H1 (cell line): ENCODE data around the gene CCDC18.

ENCODE experiments used
- ATF3 ChIP-seq: IDR thresholded peaks from 2 replicates; pipeline ENCODE4 v1.6.1; 2011; ENCODE audit warnings: low read depth, mild to moderate bottlenecking, low read length; ENCODE audit not compliant: insufficient read depth
- EP300 ChIP-seq, 2 experiments: IDR thresholded peaks; 1 replicate in 1 of 2; 2 replicates in 1 of 2; pipeline ENCODE4 v1.6.1; 2011 to 2012; ENCODE audit warnings: low read depth in 2 of 2, low read length in 2 of 2, mild to moderate bottlenecking in 2 of 2, borderline replicate concordance in 1 of 2, inconsistent platforms in 1 of 2, moderate library complexity in 1 of 2
- POLR2A ChIP-seq, 2 experiments: IDR thresholded peaks; 1 replicate in 1 of 2; 2 replicates in 1 of 2; pipeline ENCODE4 v1.6.1; 2011; ENCODE audit warnings: low read depth in 2 of 2, low read length in 2 of 2, mild to moderate bottlenecking in 2 of 2; ENCODE audit errors: control extremely low read depth in 1 of 2
- POLR2AphosphoS5 ChIP-seq: IDR thresholded peaks from 2 replicates; pipeline ENCODE4 v1.6.1; 2011; ENCODE audit warnings: low read depth, low read length
- POU5F1 ChIP-seq: IDR thresholded peaks from 2 replicates; pipeline ENCODE4 v1.6.1; 2011; ENCODE audit warnings: low read depth, mild to moderate bottlenecking, low read length, moderate library complexity
- TAF1 ChIP-seq: IDR thresholded peaks from 2 replicates; pipeline ENCODE4 v1.6.1; 2011; ENCODE audit warnings: mild to moderate bottlenecking, low read depth, low read length
- YY1 ChIP-seq: IDR thresholded peaks from 2 replicates; pipeline ENCODE4 v1.6.1; 2011; ENCODE audit warnings: low read depth, mild to moderate bottlenecking, low read length

DNA sequence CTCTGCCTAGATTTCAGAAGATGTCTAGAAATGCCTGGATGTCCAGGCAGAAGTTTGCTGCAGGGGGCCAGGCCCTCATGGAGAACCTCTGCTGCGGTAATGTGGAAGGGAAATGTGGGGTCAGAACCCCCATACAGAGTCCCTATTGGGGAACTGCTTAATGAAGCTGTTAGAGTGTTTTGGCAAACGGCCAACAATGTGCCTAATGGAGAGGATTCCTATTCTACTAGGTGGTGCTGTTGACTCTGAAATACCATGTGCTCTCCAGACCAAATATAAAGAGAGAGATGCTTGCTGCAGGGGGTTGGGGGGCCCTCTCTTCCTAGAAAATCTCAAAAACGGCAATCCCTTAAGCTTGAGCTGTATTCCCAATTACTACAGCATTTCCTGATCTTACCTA is 108.0 kb downstream of the CCDC18 start:
- TF ChIP-seq EP300 (IDR thresholded peaks at IDR 0.05; ENCODE audit: borderline replicate concordance in 1 of 2, low read depth in 2 of 2, low read length in 2 of 2) (no peak), POLR2AphosphoS5 (no peak), YY1 (no peak), POU5F1 (no peak), POLR2A (IDR thresholded peaks at IDR 0.05; ENCODE audit: control extremely low read depth in 1 of 2, low read depth in 2 of 2, low read length in 2 of 2) (no peak), TAF1 (no peak), ATF3 (no peak)
